Liver (tissue), 9 donors: ENCODE measurements around the gene TFF1. TPM values are rescaled to one million over a fixed set of nuclear protein-coding genes. Genes with fewer than 3 reads are reported as not detected.

Source experiments
- DNase-seq: peaks from one replicate; pipeline ENCODE4 v3.0.0-alpha.2; 2017; ENCODE audit warnings: low spot score
- H3K27ac ChIP-seq, 2 donors: one replicate each; pipeline ENCODE4 v1.7.0; 2013; ENCODE audit warnings: inconsistent platforms in 2 of 2, low read length in 2 of 2, control low read depth in 1 of 2, low read depth in 1 of 2, mild to moderate bottlenecking in 1 of 2
- H3K27me3 ChIP-seq, 4 donors: one replicate each; pipeline versions ENCODE4 v1.6.1 to v1.7.0; 2013; ENCODE audit warnings: low read length in 3 of 4, inconsistent platforms in 1 of 4, mild to moderate bottlenecking in 1 of 4, moderate library complexity in 1 of 4; ENCODE audit not compliant: control insufficient read depth in 4 of 4, insufficient read depth in 4 of 4
- H3K36me3 ChIP-seq, 4 donors: one replicate each; pipeline versions ENCODE4 v1.6.1 to v1.7.0; 2013; ENCODE audit warnings: low read length in 3 of 4, mild to moderate bottlenecking in 3 of 4, low read depth in 1 of 4, moderate library complexity in 1 of 4; ENCODE audit not compliant: control insufficient read depth in 4 of 4, insufficient read depth in 3 of 4
- H3K4me1 ChIP-seq, 4 donors: one replicate each; pipeline versions ENCODE4 v1.6.1 to v1.7.0; 2013; ENCODE audit warnings: low read length in 3 of 4, mild to moderate bottlenecking in 3 of 4, moderate library complexity in 1 of 4; ENCODE audit not compliant: control insufficient read depth in 4 of 4, insufficient read depth in 4 of 4
- H3K4me3 ChIP-seq, 3 donors: one replicate each; pipeline versions ENCODE4 v1.6.1 to v1.7.0; 2013; ENCODE audit warnings: low read length in 3 of 3, control low read depth in 1 of 3, low read depth in 1 of 3, mild to moderate bottlenecking in 1 of 3
- H3K9ac ChIP-seq, 2 donors: one replicate each; pipeline ENCODE4 v1.7.0; 2013; ENCODE audit warnings: low read length in 2 of 2, mild to moderate bottlenecking in 2 of 2, moderate library complexity in 2 of 2, control low read depth in 1 of 2, low read depth in 1 of 2
- H3K9me3 ChIP-seq, 4 donors: one replicate each; pipeline versions ENCODE4 v1.6.1 to v1.7.0; 2013; ENCODE audit warnings: low read length in 3 of 4; ENCODE audit not compliant: control insufficient read depth in 4 of 4
- ATF3 ChIP-seq: IDR thresholded peaks from 2 replicates; pipeline ENCODE4 v1.6.1; 2016; ENCODE audit warnings: antibody characterized with exemption
- FOXA1 ChIP-seq: IDR thresholded peaks from 2 replicates; pipeline ENCODE4 v1.6.1; 2016; ENCODE audit warnings: antibody characterized with exemption
- FOXA2 ChIP-seq: IDR thresholded peaks from 2 replicates; pipeline ENCODE4 v1.6.1; 2016; ENCODE audit warnings: antibody characterized with exemption
- GABPA ChIP-seq, 2 donors: IDR thresholded peaks in 1 of 2; conservative IDR thresholded peaks in 1 of 2; 2 replicates each; pipeline ENCODE4 v1.6.1; 2016; ENCODE audit warnings: antibody characterized with exemption in 2 of 2, mild to moderate bottlenecking in 1 of 2, moderate library complexity in 1 of 2
- HNF4A ChIP-seq, 2 donors: conservative IDR thresholded peaks; 2 replicates each; pipeline ENCODE4 v1.6.1; 2016; ENCODE audit warnings: antibody characterized with exemption in 2 of 2, mild to moderate bottlenecking in 2 of 2
- JUND ChIP-seq, 2 donors: IDR thresholded peaks; 2 replicates each; pipeline ENCODE4 v1.6.1; 2016; ENCODE audit warnings: antibody characterized with exemption in 2 of 2
- NR2F2 ChIP-seq: IDR thresholded peaks from 2 replicates; pipeline ENCODE4 v1.6.1; 2016; ENCODE audit warnings: antibody characterized with exemption
- RAD21 ChIP-seq, 2 donors: IDR thresholded peaks; 2 replicates each; pipeline ENCODE4 v1.6.1; 2016; ENCODE audit warnings: antibody characterized with exemption in 2 of 2, mild to moderate bottlenecking in 2 of 2
- REST ChIP-seq: IDR thresholded peaks from 2 replicates; pipeline ENCODE4 v1.6.1; 2016; ENCODE audit warnings: antibody characterized with exemption, mild to moderate bottlenecking
- SP1 ChIP-seq: IDR thresholded peaks from 2 replicates; pipeline ENCODE4 v1.6.1; 2018; ENCODE audit warnings: antibody characterized with exemption, mild to moderate bottlenecking
- TAF1 ChIP-seq: conservative IDR thresholded peaks from 2 replicates; pipeline ENCODE4 v1.6.1; 2016; ENCODE audit warnings: antibody characterized with exemption, mild to moderate bottlenecking
- YY1 ChIP-seq: IDR thresholded peaks from 2 replicates; pipeline ENCODE4 v1.6.1; 2016; ENCODE audit warnings: antibody characterized with exemption, mild to moderate bottlenecking
- WGBS: extraction: QIAGEN DNeasy Blood & Tissue Kit; methylation state at CpG from one replicate; pipeline ENCODE4 v1.1.7; 2013; 5-methylcytosine and 5-hydroxymethylcytosine counted together
- polyA plus RNA-seq, 2 donors: library from polyadenylated mRNA; stranded (reverse) in 1 of 2; unstranded in 1 of 2; fragments of 200-250 nt in 1 of 2; fragments of >200 nt in 1 of 2; fragmentation: Nextera tagmentation in 1 of 2; extraction: Ambion mirVana in 1 of 2; gene quantifications; one replicate each; pipeline versions ENCODE4 v1.2.1 to v1.2.3, GENCODE V29; 2013 to 2015
- total RNA-seq, 2 donors: library from RNA; depleted of rRNA; stranded (reverse); fragments of >200 nt; gene quantifications; one replicate each; pipeline ENCODE4 v1.2.3, GENCODE V29; 2014
- TF ChIP-seq, protein P1 (sequence below): fragments of 150-350 bp; IDR thresholded peaks from 2 replicates; pipeline ENCODE4 v1.5.1; 2017; ENCODE audit warnings: improper control_type of control experiment, low read depth, low read length; ENCODE audit not compliant: missing input control
- TF ChIP-seq, protein P2 (sequence below): IDR thresholded peaks from 2 replicates; pipeline ENCODE4 v1.6.1; 2016; ENCODE audit warnings: antibody characterized with exemption
- donor health status: healthy.
- donor health status: healthy.
- donor health status: healthy.
- donor health status: healthy.
- donor health status: healthy.

TFF1 gene
- total and polyA plus RNA-seq, 4 donors: not detected

DNA sequence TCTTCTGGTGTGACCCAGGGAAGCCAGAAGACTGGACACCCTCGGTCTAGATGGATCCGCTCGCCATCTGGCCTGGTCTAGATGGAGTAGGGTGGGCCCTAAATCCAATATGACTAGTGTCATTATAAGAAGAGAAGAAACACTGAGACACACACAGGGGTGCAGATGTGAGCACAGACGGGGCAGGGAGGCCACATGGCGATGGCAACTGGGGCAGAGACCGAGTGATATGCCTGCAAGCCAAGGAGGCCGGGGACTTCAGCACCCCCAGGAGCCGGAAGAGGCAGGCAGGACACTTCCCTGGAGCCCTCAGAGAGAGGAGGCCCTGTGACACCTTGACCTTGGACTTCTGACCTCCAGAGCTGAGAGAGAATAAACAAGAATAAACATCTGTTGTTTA is 45.5 kb downstream of the TFF1 start:
- no peak overlapping the region for H3K9ac ChIP-seq

More for the DNA sequence above, 45.5 kb downstream of the TFF1 start:
- no peak overlapping the region for H3K4me3 ChIP-seq
- H3K36me3 ChIP-seq: no peaks in the 10 kb centered on the region
- no peak overlapping the region for H3K27ac ChIP-seq
- no peaks in the 10 kb centered on the region for H3K27me3 ChIP-seq
- TF ChIP-seq YY1 (no peak), ATF3 (no peak), TAF1 (no peak), FOXA1 (no peak), JUND (IDR thresholded peaks at IDR 0.05) (no peak), HNF4A (conservative IDR thresholded peaks at IDR 0.05) (no peak), REST (no peak), GABPA (IDR thresholded peaks at IDR 0.05 in 1 of 2, conservative IDR thresholded peaks at IDR 0.05 in 1 of 2) (no peak), NR2F2 (no peak), RAD21 (IDR thresholded peaks at IDR 0.05) (no peak), SP1 (no peak), FOXA2 (no peak)
- TF ChIP-seq, protein P1, sequence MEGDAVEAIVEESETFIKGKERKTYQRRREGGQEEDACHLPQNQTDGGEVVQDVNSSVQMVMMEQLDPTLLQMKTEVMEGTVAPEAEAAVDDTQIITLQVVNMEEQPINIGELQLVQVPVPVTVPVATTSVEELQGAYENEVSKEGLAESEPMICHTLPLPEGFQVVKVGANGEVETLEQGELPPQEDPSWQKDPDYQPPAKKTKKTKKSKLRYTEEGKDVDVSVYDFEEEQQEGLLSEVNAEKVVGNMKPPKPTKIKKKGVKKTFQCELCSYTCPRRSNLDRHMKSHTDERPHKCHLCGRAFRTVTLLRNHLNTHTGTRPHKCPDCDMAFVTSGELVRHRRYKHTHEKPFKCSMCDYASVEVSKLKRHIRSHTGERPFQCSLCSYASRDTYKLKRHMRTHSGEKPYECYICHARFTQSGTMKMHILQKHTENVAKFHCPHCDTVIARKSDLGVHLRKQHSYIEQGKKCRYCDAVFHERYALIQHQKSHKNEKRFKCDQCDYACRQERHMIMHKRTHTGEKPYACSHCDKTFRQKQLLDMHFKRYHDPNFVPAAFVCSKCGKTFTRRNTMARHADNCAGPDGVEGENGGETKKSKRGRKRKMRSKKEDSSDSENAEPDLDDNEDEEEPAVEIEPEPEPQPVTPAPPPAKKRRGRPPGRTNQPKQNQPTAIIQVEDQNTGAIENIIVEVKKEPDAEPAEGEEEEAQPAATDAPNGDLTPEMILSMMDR: no peak
- TF ChIP-seq, protein P2, sequence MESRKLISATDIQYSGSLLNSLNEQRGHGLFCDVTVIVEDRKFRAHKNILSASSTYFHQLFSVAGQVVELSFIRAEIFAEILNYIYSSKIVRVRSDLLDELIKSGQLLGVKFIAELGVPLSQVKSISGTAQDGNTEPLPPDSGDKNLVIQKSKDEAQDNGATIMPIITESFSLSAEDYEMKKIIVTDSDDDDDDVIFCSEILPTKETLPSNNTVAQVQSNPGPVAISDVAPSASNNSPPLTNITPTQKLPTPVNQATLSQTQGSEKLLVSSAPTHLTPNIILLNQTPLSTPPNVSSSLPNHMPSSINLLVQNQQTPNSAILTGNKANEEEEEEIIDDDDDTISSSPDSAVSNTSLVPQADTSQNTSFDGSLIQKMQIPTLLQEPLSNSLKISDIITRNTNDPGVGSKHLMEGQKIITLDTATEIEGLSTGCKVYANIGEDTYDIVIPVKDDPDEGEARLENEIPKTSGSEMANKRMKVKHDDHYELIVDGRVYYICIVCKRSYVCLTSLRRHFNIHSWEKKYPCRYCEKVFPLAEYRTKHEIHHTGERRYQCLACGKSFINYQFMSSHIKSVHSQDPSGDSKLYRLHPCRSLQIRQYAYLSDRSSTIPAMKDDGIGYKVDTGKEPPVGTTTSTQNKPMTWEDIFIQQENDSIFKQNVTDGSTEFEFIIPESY: no peak
- no peak for DNase-seq
- no peaks in the 10 kb centered on the region for H3K9me3 ChIP-seq
- WGBS: 94% methylated on average over 8 of the region's 8 CpGs
- no peaks in the 10 kb centered on the region for H3K4me1 ChIP-seq
